Liver (tissue), 9 donors: ENCODE measurements around the gene CRADD. TPM values are rescaled to one million over a fixed set of nuclear protein-coding genes. Genes with fewer than 3 reads are reported as not detected.
A peak's percentile ranks its signal among the peaks of the same experiment; 100 is the strongest.

Experiments
- DNase-seq: peaks from one replicate; pipeline ENCODE4 v3.0.0-alpha.2; 2017; ENCODE audit warnings: low spot score
- H3K27ac ChIP-seq, 2 donors: one replicate each; pipeline ENCODE4 v1.7.0; 2013; ENCODE audit warnings: inconsistent platforms in 2 of 2, low read length in 2 of 2, control low read depth in 1 of 2, low read depth in 1 of 2, mild to moderate bottlenecking in 1 of 2
- H3K27me3 ChIP-seq, 4 donors: one replicate each; pipeline versions ENCODE4 v1.6.1 to v1.7.0; 2013; ENCODE audit warnings: low read length in 3 of 4, inconsistent platforms in 1 of 4, mild to moderate bottlenecking in 1 of 4, moderate library complexity in 1 of 4; ENCODE audit not compliant: control insufficient read depth in 4 of 4, insufficient read depth in 4 of 4
- H3K36me3 ChIP-seq, 4 donors: one replicate each; pipeline versions ENCODE4 v1.6.1 to v1.7.0; 2013; ENCODE audit warnings: low read length in 3 of 4, mild to moderate bottlenecking in 3 of 4, low read depth in 1 of 4, moderate library complexity in 1 of 4; ENCODE audit not compliant: control insufficient read depth in 4 of 4, insufficient read depth in 3 of 4
- H3K4me1 ChIP-seq, 4 donors: one replicate each; pipeline versions ENCODE4 v1.6.1 to v1.7.0; 2013; ENCODE audit warnings: low read length in 3 of 4, mild to moderate bottlenecking in 3 of 4, moderate library complexity in 1 of 4; ENCODE audit not compliant: control insufficient read depth in 4 of 4, insufficient read depth in 4 of 4
- H3K4me3 ChIP-seq, 3 donors: one replicate each; pipeline versions ENCODE4 v1.6.1 to v1.7.0; 2013; ENCODE audit warnings: low read length in 3 of 3, control low read depth in 1 of 3, low read depth in 1 of 3, mild to moderate bottlenecking in 1 of 3
- H3K9ac ChIP-seq, 2 donors: one replicate each; pipeline ENCODE4 v1.7.0; 2013; ENCODE audit warnings: low read length in 2 of 2, mild to moderate bottlenecking in 2 of 2, moderate library complexity in 2 of 2, control low read depth in 1 of 2, low read depth in 1 of 2
- H3K9me3 ChIP-seq, 4 donors: one replicate each; pipeline versions ENCODE4 v1.6.1 to v1.7.0; 2013; ENCODE audit warnings: low read length in 3 of 4; ENCODE audit not compliant: control insufficient read depth in 4 of 4
- ATF3 ChIP-seq: IDR thresholded peaks from 2 replicates; pipeline ENCODE4 v1.6.1; 2016; ENCODE audit warnings: antibody characterized with exemption
- CTCF ChIP-seq: fragments of 150-350 bp; IDR thresholded peaks from 2 replicates; pipeline ENCODE4 v1.5.1; 2017; ENCODE audit warnings: improper control_type of control experiment, low read depth, low read length; ENCODE audit not compliant: missing input control
- EGR1 ChIP-seq, 2 donors: IDR thresholded peaks; 2 replicates each; pipeline ENCODE4 v1.6.1; 2016 to 2018; ENCODE audit warnings: antibody characterized with exemption in 2 of 2, low read depth in 2 of 2
- FOXA2 ChIP-seq: IDR thresholded peaks from 2 replicates; pipeline ENCODE4 v1.6.1; 2016; ENCODE audit warnings: antibody characterized with exemption
- MAX ChIP-seq: IDR thresholded peaks from 2 replicates; pipeline ENCODE4 v1.6.1; 2016; ENCODE audit warnings: antibody characterized with exemption
- RAD21 ChIP-seq, 2 donors: IDR thresholded peaks; 2 replicates each; pipeline ENCODE4 v1.6.1; 2016; ENCODE audit warnings: antibody characterized with exemption in 2 of 2, mild to moderate bottlenecking in 2 of 2
- REST ChIP-seq: IDR thresholded peaks from 2 replicates; pipeline ENCODE4 v1.6.1; 2016; ENCODE audit warnings: antibody characterized with exemption, mild to moderate bottlenecking
- RXRA ChIP-seq, 2 donors: IDR thresholded peaks; 2 replicates each; pipeline ENCODE4 v1.6.1; 2017 to 2018; ENCODE audit warnings: antibody characterized with exemption in 2 of 2, mild to moderate bottlenecking in 1 of 2
- SP1 ChIP-seq: IDR thresholded peaks from 2 replicates; pipeline ENCODE4 v1.6.1; 2018; ENCODE audit warnings: antibody characterized with exemption, mild to moderate bottlenecking
- TAF1 ChIP-seq: conservative IDR thresholded peaks from 2 replicates; pipeline ENCODE4 v1.6.1; 2016; ENCODE audit warnings: antibody characterized with exemption, mild to moderate bottlenecking
- WGBS: extraction: QIAGEN DNeasy Blood & Tissue Kit; methylation state at CpG from one replicate; pipeline ENCODE4 v1.1.7; 2013; 5-methylcytosine and 5-hydroxymethylcytosine counted together
- polyA plus RNA-seq, 2 donors: library from polyadenylated mRNA; stranded (reverse) in 1 of 2; unstranded in 1 of 2; fragments of 200-250 nt in 1 of 2; fragments of >200 nt in 1 of 2; fragmentation: Nextera tagmentation in 1 of 2; extraction: Ambion mirVana in 1 of 2; gene quantifications; one replicate each; pipeline versions ENCODE4 v1.2.1 to v1.2.3, GENCODE V29; 2013 to 2015
- total RNA-seq, 2 donors: library from RNA; depleted of rRNA; stranded (reverse); fragments of >200 nt; gene quantifications; one replicate each; pipeline ENCODE4 v1.2.3, GENCODE V29; 2014
- donor health status: healthy.
- donor health status: healthy.
- donor health status: healthy.
- donor health status: healthy.
- donor health status: healthy.

CRADD gene
- total and polyA plus RNA-seq, 4 donors = 19.4 to 48.9 (median 29.6) TPM

- TF ChIP-seq REST = no peak
These were observed 215.5 kb downstream of the CRADD start (continued) for GRCh38 chr12:93892423-93893268.

GRCh38 chr12:93894391-93895088 lies 217.4 kb downstream of the CRADD start:
- Histone ChIP-seq H3K9ac (no peak overlapping the region), H3K9me3 (no peaks in the 10 kb centered on the region), H3K36me3 (no peaks in the 10 kb centered on the region), H3K4me1 (no peaks in the 10 kb centered on the region), H3K27ac (peak overlapping the region in 1 of 2 donors; percentile 37), H3K27me3 (no peaks in the 10 kb centered on the region), H3K4me3 (no peak overlapping the region)
- DNase-seq = no peak
- 72% methylated on average over 17 of the region's 17 CpGs for WGBS
- peak in 1 of 2 donors; percentile 10 for TF ChIP-seq RAD21 (IDR thresholded peaks at IDR 0.05)
- TF ChIP-seq EGR1 (IDR thresholded peaks at IDR 0.05; ENCODE audit: low read depth in 2 of 2) = no peak

GRCh38 chr12:93895089-93895445 lies 217.9 kb downstream of the CRADD start:
- H3K4me3 ChIP-seq = no peak overlapping the region
- H3K4me1 ChIP-seq = no peaks in the 10 kb centered on the region
- no peaks in the 10 kb centered on the region for H3K36me3 ChIP-seq
- no peaks in the 10 kb centered on the region for H3K27me3 ChIP-seq
- H3K27ac ChIP-seq = no peak overlapping the region
- no peak overlapping the region for H3K9ac ChIP-seq
- H3K9me3 ChIP-seq = no peaks in the 10 kb centered on the region
- 70% methylated on average over 6 of the region's 6 CpGs for WGBS
- TF ChIP-seq RAD21 (IDR thresholded peaks at IDR 0.05) = no peak
- TF ChIP-seq ATF3 = no peak
- no peak for TF ChIP-seq FOXA2
- no peak for TF ChIP-seq MAX
- no peak for TF ChIP-seq REST
- TF ChIP-seq EGR1 (IDR thresholded peaks at IDR 0.05; ENCODE audit: low read depth in 2 of 2) = no peak
- TF ChIP-seq RXRA (IDR thresholded peaks at IDR 0.05) = no peak
- no peak for TF ChIP-seq CTCF
- TF ChIP-seq SP1 = no peak
- no peak for TF ChIP-seq TAF1
- DNase-seq = no peak
